GM21526 (cell line): ENCODE measurements around the gene SPOP.
"Not testable (repeated sequence)": the region's sequence is repeated elsewhere in the genome, so short reads cannot be mapped to it uniquely, and the experiment has no call there.

Experiments
- ATAC-seq: cut with Tn5 transposase; IDR thresholded peaks from one replicate; pipeline ENCODE4 v1.9.1; 2021; ENCODE audit warnings: moderate library complexity; ENCODE audit not compliant: unreplicated experiment, low FRiP score

The SPOP gene

DNA sequence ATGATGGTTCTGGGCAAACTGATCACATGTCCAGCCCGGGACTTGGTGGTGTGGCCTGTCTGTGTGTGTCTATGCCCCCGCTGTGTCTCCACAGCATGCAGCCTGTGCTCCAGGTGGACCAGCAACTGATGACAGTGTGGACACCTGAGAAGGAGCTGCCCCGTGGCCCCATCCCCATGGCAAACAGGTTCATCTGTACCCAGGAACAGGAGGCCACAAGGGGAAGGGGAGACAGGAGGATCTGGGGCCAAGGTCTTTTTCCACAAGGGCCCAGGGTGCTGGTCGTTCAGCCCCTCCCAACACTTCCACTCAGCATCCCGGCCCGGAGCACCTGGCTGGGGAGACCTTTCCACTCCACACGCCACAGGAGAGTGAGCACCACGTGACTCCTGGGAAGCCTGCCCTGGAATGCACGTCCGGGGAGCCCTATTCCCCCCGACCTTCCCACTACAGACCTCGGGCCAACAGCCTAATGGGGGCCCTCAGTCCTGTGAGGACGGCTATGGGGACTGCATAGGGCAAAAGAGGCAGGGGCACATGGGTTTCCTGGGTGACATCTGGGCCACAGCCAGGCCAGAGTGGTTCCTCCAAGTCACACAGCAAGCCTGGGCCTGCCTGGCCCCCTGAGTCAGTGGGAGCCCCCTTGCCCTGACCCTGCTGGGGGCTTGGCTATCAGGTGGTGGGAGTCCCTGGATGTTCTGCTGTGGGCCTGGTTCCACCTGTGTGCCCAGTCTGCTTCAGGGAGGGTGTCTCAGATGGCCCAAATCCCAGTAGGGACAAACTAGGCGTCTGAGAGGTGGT lies 123.0 kb downstream of the SPOP start:
- no peak for ATAC-seq

DNA sequence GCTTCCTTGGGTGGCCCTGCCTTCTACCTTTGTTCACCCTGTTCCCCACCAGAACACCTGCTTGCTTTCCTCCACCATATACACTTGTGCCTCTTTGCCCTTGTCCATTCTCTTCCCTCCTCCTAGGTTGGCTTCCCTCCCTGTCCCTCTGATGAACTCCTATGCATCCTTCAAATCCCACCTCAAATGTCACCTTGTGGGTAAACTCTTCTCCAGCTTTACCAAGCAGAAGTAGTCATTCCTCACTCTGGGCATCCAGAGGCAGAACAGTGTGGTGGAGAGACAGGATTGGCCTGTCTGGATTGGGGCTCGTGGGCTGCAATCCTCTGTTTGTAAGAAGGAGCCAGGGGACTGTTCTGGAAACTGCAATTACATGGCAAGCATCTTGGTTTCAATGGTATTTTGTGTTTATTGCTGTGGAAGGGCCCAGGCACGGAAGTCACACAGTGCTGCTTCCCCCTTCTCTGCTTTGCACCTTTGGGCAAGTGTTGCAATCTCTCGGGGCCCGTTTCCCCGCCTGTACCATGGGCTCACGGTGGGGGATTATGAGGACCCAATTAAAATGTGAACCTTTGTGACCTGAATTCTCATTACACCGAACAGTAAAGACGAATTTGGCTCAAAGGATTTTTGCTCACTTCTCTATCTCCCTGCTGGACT lies 124.1 kb downstream of the SPOP start:
- ATAC-seq, result no peak

DNA sequence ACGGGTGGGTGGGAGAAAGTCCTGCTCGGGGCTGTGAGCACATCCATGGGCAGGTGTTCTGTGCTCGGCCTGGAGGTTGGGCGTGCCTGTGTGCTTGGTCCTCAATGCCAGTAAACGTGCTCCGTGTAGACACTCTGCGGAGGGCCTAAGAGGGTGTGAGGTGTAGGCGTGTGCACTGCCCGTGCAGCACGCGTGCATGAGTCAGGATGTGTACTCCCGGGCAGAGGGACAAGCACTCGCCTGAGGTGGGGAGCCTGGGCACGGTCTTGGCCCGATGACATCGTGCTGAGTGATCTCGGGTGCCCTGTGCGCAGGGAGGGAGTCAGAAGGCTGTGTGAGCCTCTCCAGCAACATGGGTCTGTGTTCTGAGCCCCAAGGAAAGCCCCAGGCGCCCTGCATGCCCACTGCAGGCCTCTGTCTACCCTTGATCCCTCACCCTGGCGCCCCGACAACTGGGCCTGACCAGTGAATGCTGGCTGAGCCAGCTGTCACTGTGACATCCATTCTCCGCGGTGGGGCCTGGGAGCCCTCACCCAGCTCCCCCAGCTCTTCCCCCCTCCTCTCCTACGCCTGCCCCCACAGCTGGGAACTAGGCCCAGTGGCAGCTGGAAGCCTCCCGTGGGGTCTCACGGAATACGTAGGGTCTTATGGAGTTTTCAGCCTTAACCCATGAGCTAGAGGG lies 125.7 kb downstream of the SPOP start:
- no peak for ATAC-seq

DNA sequence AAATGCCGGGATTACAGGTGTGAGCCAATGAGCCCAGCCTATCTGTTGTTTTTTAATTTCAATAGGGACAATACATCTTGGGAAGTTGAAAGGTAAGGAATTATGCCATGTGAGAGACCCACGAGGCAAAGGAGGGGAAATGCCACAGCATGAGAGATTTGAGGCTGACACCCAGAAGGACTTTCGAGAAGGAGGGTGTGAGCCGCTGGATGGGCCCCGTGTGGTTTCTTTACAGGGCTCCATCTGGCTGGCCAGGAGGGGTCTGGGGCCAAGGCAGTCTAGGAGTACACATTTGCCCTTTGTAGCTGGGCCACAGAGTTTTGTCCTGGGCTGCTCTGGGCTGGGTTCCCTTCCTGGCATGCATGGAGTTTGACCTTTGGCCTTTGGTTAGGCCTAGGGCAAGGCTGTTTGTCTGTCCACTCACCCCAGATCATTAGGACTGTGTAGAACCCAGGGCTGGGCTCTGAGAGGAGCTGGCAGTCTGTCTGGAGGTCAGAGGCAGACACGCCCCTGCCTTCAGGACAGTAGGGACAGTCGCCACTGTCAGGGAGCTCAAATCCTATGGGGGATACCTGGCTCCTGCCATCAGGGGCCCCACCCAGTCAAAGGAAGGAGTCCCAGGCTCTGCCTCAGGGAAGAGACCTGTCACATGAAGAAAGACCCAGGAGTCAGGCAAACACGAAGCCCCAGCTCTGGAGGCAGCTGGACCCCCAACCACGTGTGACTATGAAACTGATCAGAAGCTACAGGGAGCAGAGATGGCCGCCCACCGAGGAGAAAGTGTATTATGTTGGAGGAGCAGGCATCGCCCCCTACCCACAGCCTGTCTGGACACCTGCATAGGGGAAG lies 126.5 kb downstream of the SPOP start:
- ATAC-seq, result no peak

DNA sequence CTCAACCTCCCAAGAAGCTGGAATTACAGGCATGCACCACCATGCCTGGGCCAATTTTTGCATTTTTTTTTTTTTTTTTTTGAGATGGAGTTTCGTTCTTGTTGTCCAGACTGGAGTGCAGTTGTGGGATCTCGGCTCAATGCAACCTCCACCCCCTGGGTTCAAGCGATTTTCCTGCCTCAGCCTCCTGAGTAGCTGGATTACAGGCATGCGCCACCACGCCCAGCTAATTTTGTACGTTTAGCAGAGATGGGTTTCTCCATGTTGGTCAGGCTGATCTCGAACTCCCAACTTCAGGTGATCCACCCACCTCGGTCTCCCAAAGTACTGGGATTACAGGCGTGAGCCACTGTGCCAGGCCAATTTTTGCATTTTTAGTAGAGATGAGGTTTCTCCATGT lies 127.1 kb downstream of the SPOP start:
- ATAC-seq, result not testable (repeated sequence)

DNA sequence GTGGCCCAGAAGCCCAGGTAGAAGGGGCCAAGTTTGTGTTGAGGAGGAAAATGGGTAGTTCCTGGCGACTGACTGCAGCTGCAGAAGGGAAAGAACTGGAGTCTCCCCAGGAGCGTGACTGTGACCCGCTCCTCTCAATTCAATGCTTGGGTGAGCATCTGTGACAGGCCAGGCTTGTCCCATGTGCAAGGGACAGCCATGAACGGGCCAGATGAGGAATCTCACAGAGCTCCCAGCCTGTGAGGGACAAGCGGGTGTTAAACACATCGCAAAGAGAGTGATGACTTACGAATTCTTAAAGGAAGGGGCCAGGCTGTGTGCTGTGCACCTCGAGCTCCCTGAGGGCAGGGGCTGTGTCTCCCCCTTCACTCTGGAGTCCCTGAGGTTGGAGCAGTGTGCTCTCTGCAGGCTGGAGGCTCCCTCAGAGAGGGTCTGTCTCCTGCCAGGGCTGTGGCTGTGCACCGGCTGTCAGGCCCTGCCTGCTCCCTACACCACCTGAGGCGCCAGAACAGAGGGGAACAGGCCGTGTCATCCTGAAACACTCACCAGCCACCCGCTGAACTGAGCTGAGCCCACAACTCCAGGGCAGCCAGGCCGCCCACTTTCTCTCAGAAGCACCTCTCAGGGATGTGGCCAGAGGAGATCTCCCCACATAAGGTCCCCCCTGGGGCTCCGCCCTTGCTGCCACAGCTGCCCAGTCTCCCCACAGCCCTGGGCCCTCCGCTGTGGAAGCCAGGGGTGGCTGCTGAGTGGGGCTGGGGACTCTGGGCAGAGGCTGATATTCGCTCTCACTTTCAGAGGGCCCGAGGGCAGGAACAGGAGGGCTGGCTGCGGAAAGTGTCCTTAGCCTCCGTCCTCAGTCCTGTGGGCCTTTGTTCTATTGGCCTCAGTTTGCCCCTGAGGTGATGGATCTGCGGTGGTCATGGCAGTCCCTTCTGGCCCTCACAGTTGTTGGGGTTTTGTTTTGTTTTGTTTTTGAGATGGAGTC lies 127.9 kb downstream of the SPOP start:
- ATAC-seq, result no peak

DNA sequence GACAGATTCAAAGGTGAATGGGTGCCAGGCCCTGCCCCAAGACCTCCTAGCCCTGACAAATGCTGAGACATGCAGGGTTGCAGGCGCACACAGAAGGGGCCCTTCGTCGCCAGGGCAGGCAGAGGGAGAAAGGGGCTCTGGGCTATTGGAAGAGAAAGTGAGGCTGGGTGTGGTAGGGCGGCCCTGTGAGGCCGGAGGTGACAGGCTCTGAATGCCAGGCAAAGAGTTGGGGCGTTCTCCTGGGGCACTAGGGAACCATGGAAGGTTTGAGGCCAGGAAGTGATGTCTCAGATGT lies 128.6 kb downstream of the SPOP start:
- no peak for ATAC-seq
